Right forelimb (tissue), 1 donor: ENCODE data around the gene FBXL17.

Source experiments
- DNase-seq: peaks from one replicate; pipeline ENCODE4 v3.0.0-alpha.2; 2018

FBXL17 gene

GRCh38 chr5:107840592-107840991 is 541.3 kb downstream of the FBXL17 start:
- no peak for DNase-seq

- DNase-seq, result no peak
These were observed 541.7 kb downstream of the FBXL17 start for GRCh38 chr5:107840161-107840560.

- no peak for DNase-seq
These were observed 546.8 kb downstream of the FBXL17 start for GRCh38 chr5:107835096-107835495.

GRCh38 chr5:107832746-107833145 is 549.2 kb downstream of the FBXL17 start:
- no peak for DNase-seq

- no peak for DNase-seq
These were observed 550.1 kb downstream of the FBXL17 start for GRCh38 chr5:107831612-107832395.

GRCh38 chr5:107830750-107831149 is 551.1 kb downstream of the FBXL17 start:
- DNase-seq, result no peak

DNA sequence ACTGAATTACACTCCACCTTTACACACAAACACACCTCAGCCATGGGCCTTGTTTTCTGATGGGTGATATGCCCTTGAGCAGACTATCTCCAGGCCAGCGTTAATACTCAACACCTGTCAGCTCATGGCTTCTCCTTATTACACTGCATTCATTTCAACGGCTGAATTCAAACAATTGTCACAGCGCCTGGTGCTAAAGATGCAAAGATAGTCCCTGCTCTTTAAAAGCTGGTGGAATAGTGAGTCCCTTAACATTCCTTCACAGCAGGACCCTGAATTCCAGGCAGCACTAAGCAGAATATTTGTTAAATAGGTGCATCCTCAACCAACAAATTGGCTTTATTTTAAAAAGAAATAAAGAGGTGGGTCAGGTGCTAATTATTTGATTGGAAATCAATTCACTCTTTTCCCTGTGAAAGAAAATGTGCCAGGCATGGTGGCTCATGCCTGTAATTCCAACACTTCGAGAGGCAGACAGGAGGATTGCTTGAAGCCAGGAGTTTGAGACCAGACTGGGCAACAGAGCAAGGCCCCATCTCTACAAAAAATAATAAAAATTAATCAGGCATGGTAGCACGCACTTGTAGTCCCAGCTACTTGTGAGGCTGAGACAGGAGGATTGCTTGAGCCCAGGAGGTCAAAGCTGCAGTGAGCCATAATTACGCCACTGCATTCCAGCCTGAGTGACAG is 555.4 kb downstream of the FBXL17 start:
- no peak for DNase-seq

DNA sequence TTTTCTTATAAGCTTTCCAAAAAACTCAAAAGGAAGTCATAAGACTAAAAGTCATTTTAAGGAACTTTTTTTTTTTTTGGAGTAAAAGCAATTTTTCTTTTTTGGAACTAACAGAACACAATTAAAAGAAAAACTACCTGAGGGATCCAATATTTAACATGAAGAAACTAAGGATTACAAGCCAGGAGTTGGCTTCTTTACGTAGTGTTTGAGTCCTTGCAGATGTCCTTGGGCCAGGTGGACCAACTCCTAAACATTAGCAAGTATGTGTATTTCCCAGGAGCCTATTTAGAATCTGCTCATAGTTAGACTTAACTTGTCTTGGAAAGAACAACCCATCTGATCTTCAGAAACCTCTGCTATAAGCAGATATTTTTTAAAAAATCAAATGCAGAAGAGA is 557.1 kb downstream of the FBXL17 start:
- DNase-seq, result no peak

DNA sequence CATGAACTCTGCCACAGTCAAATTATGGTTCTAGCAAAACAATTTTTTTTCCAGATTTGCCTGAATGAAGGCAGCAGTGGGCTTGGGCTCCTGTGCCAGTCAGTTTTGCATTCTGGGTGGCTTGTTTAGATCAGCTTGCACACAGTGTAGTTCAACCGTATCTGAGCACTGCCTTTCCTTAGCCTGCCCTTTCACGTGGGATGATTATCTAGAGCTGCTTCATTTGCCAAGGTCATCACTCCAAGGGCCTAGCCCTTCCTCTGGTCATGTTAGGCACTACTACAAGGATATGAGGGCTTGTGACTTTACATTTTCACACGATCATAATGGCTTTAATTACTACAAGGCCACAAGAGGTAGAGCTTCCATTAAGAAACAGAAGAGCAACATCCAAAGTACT is 560.6 kb downstream of the FBXL17 start:
- DNase-seq, result no peak

DNA sequence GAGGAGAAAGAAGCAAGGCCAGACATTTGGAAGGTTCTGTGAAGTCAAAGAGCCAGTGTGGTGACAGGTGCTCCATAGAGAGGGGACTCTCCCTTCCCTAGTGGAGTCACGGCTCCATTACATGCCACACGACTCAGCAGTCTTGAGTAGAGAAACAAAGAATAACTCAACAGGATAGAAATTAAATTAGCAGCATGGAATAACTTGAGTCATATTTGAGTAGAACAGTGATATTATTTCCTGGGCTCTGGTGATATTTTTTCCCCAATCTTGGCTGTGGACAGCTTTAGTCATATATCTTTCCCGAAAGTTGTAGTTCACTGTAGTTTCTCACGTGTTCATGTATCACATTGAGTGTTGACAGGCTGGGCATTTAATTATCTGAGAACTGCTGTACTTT is 561.5 kb downstream of the FBXL17 start:
- no peak for DNase-seq

GRCh38 chr5:107817951-107818350 is 563.9 kb downstream of the FBXL17 start:
- DNase-seq, result no peak

- DNase-seq, result no peak
These were observed 564.5 kb downstream of the FBXL17 start for GRCh38 chr5:107817436-107817835.

DNA sequence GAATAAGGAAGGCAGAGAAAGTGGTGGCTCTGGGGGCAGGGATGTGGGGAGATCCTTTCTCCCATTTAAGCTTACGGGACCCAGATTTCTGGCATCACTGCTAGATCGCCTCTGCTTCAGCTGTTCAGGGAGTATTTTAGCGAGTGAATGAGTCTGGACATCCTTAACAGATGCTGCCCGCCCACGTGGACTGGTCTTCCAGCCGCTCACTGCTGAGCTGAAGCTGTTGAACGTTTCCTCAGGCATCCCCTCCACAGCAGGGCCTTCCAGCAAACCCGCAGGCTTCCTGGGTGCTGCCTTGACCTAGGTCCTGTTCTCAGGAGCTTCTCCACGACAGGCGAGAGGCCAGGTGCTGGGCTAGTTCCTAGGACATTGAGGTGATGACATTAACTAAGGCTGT is 566.8 kb downstream of the FBXL17 start:
- no peak for DNase-seq

GRCh38 chr5:107814183-107814827 is 567.6 kb downstream of the FBXL17 start:
- DNase-seq, result no peak

- DNase-seq, result no peak
These were observed 568.3 kb downstream of the FBXL17 start for GRCh38 chr5:107813559-107813958.

- DNase-seq, result no peak
These were observed 569.2 kb downstream of the FBXL17 start for GRCh38 chr5:107812570-107813141.

DNA sequence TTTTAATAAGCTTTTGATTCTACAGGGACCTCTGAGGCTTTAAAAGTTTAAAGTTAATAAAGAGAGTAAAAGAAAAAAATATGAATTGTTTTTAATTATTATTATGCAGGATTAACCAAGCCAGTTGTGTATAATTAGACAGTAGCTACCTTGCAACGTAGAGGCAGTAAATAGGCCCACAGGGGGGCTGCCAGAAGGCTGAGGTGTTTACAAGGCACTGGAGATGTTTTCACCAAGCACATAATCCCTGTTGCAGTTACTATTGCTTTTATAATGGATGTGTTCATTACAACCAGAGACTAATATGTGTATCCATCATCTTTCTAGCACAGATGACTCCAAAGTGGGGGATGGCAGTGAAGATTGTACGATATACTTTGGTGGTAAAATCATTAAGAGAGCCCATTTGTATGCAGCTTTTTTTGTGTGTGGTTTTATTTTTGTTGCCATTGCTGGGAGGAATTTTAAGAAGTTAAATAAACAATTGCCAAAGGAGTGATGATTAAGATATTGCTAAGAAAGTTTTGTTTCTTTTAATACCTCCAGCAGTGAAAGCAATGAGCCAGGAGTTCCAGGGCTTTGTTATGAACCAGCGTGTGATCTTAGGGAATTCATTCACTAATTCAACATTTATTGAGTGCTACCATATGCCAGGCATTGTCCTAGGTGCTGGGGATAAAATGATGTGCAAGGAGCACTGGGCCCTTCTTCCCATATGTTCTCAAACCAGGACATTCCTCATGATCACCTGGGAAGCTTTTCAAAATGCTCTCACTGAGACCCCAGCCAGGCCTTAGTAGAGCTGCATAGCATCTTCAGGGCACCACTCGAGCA is 572.5 kb downstream of the FBXL17 start:
- DNase-seq, result no peak
